GM19455 (cell line): ENCODE results near the gene FAU.
"Not testable (repeated sequence)": the region's sequence is repeated elsewhere in the genome, so short reads cannot be mapped to it uniquely, and the experiment has no call there.

ENCODE experiments used
- ATAC-seq: cut with Tn5 transposase; IDR thresholded peaks from one replicate; pipeline ENCODE4 v1.9.1; 2021; ENCODE audit not compliant: unreplicated experiment

The FAU gene

GRCh38 chr11:65121447-65121864 lies 478 bp downstream of the FAU start:
- ATAC-seq: no peak

DNA sequence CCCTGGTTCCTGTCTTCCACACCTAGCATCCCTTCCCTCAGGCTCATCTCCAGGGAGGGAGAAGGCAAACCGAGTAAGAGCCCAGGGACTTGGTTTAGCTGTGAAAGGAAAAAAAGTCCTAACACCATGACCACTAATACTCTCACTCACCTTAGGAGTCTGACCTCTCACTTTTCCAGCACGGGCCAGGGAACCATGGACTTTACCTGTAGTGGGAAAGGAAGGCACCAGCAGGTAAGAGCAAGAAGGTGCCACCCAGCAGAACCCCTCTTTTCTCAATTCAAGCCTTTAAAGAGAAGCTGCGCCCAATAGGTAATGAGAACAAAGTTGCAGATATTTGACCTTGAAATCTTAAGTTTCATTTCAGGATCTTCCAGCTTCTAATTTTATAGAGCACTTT lies 1.1 kb downstream of the FAU start:
- no peak for ATAC-seq

GRCh38 chr11:65119670-65119995 lies 2.3 kb downstream of the FAU start:
- no peak for ATAC-seq

- ATAC-seq: not testable (repeated sequence)
Observed at GRCh38 chr11:65118891-65119669, 2.9 kb downstream of the FAU start.

DNA sequence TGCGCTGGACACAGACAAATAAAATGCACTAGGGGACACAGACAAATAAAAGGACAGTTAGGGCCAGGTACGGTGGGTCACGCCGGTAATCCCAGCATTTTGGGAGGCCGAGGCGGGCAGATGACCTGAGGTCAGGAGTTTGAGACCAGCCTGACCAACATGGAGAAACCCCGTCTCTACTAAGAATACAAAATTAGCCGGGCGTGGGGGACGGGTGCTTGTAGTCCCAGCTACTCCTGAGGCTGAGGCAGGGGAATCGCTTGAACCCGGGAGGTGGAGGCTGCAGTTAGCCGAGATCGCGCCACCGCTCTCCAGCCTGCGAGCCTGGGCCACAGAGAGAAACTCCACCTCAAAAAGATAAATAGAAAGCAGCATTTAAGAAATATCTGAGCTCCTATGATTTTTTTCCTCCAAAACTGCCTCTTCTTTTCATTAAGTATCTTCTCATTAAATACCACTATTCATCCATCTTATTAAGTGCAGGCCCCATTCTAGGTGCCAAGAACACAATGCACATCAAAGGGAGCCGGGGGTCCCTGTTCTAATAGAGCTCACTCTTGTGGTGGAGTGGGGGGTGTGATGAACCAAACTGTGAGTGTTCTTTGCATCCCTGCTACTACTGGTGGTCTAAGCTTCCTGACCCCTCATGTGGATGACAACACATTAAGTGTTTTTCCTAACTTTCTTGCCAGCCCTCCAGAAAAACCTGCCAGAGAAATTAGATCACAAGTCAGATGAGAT lies 3.7 kb downstream of the FAU start:
- no peak for ATAC-seq

DNA sequence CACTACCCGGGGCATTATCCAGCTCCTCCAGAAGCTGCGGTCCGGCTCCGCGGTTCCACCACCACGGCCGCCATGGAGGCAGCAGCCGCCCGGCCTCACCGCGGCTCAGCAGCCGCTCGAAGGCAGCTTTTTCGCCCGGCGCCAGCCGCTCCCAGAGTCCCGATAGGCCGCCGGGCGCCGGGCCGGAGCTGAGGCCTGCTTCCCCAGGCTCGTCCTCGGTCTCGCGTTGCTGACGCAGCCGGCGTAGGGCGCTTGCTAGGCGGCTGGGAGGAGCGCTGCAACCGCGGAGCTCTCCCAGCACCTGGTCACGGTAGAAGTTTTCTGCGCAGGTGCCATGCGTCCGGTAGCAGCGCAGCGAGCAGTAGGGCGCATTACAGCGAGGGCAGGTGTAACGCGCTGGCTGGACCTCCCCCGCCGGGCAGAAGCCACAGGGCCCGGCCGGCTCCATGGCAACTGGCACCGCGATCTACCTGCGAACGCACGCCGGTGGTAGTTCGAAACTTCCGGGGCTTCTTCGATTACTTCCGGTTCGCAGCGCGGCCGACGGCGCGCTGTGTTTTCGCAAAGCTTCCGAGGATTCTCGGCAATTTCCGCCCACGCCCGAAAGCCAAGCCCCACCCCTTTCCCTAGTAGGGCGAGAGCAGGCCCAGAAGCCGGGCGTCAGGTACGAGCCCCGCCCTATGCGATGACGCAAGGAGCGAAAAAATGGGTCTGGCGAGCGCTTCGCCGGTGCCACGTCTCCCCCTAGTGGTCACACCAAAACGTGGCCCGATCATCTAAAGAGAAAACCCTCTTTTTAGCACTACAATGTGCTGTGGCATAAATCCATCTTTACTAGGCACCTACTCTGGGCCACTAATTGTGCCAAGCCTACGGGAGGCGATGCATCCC lies 4.5 kb downstream of the FAU start, which contains the start of gene ZNHIT2:
TSS of gene ZNHIT2 (minus strand) at position 496 of the 891 bp plus-strand sequence. CDS start at position 448, 48 bp downstream.
- peak; percentile 48 for ATAC-seq

DNA sequence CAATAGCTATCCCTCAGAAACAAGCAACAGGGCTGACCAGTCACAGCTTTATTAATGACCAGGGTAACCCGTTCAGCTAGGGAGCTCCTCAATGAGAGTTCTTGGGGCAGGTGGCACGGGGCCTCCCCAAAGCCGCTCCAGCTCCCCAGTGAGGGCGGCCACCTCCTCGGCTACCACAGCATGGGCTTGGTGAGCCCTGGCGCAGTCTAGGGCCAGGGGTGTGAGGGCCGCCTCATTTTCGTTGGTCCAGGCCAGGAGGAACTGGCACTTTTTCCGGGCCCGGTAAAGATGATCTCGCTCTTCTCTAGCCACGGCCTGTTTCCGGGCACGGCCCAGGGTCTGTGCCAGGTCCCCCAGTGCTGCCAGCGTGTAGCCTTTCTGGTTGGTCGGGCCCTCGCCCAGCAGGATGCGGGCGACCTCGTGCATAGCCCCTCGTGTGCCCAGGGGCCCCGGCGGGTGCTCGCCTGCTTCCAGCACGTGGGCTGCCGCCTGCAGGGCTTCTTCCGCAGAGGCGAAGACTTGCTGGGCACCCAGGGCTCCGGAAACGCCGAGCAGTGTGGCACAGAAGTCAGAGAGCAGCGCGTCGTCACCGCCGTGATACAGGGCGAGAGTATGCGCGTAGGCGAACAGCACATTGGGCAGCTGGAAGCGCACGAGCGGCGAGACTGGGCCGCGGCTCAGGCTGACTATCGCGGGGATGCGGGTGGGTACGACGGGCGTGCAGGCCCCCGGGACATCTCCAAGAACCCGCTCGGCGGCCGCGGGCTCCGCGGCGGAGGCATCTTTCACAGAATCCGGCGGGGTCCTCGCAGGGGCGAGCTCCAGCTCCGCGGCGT lies 5.3 kb downstream of the FAU start:
- ATAC-seq: no peak

DNA sequence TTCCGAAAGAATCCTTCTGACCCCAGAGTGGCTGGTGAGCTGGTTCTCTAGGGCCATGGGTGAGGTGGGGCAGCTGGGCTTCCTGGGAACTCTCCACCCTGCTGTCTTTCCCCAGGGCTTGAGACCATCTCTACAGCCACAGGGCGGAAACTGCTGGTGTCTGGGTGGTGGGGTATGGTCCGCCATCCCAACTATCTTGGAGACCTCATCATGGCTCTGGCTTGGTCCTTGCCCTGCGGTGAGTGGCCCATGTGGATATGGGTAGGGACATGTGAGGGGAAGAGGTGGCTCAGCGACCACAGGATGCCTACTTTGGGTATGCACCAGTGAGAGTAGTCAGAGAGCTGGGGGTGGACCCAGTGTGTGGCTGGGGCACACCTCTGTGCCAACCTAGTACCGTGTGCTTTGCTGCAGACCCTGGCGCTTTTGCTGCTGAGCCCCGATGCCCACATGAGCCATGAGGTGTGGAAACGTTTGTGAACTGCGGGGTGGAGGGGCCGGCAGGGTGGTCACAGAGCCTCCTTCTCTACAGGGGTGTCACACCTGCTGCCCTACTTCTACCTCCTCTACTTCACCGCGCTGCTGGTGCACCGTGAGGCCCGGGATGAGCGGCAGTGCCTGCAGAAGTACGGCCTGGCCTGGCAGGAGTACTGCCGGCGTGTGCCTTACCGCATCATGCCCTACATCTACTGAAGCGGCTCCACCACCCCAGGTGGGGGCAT lies 6.4 kb downstream of the FAU start:
- no peak for ATAC-seq

DNA sequence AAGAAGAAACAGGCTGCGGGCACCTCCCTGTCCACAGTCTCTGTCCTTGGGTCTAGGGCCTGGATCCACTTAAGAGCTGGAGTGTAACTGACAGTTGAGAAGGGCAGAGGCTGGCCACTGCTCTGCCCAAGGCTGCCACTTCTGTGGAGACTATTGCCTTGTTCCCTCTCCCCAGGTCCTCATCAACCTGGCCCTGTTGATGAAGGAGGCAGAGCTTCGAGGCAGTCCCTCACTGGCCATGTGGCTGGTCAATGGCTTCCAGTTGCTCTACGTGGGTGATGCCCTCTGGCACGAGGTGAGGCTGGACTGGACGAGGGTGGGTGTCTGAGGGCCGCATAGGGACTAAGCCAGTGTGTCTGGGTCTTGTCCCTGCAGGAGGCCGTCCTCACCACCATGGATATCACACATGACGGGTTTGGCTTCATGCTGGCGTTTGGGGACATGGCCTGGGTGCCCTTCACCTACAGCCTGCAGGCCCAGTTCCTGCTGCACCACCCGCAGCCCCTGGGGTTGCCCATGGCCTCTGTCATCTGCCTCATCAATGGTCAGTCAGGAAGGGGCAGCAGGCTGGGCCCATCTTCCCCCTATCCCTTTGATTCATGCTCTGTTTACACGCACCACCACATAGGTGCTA lies 7.3 kb downstream of the FAU start:
- ATAC-seq: no peak

DNA sequence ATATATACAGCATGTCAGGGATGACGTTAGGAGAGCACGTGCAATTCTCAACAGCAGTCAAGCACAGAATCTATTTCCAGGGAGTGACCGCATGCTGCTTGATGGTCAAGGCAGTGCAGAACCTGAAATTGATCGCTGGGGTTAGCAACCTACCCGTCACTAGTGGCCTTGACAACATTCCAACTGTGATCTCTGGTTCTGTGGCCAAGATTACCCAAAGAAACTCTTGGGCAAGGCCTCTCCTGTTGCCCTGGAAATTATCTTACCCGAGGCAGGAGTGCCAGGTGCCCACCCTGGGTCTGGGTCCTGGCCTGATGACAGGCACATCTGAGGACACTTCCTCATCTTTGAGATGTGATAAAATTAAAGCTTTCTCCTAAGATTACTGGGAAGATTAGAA lies 8.1 kb downstream of the FAU start:
- ATAC-seq: no peak

DNA sequence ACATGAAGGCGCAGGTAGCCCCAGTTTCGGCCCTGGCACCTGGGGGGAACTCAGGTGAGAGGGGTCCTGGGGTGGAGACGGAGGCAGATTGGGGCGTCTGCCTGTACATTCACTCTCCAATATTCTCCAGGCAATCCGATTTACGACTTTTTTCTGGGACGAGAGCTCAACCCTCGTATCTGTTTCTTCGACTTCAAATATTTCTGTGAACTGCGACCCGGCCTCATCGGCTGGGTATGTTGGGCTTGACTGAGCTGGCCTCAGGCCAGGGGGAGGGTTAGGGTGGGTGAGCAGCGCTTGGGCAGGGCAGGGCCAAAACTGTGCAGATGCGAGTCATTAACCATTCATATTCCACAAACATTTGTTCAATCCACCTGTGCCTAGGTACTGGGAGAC lies 8.6 kb downstream of the FAU start:
- no peak for ATAC-seq

DNA sequence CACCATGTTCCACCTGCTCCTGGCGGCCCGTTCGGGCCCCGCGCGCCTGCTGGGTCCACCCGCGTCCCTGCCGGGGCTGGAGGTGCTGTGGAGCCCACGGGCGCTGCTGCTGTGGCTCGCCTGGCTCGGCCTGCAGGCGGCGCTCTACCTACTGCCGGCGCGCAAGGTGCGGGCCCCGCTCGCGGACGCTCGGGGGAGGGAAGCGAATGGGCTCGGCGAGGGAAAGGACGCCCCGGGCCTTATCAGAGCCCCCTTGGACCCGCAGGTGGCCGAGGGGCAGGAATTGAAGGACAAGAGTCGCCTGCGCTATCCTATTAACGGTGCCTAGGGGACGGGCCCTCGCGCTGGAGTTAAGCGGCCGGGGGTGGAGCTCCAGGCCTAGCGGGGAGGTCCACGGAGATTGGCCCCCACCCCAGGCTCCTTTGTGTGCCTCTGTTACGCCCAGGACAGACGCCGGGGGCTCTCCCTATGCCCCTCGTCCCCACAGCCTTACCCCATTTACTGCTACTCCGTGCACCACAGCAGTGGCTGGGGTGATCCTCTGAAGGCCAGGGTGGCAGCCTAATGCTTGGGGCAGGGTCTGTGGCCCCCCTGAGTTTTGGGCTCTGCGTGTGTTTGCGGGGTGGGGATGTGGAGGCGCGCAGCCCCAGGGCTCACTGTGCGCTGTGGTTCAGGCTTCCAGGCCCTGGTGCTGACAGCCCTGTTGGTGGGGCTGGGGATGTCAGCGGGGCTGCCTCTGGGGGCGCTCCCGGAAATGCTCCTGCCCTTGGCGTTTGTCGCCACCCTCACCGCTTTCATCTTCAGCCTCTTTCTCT lies 9.2 kb downstream of the FAU start:
- ATAC-seq: no peak

DNA sequence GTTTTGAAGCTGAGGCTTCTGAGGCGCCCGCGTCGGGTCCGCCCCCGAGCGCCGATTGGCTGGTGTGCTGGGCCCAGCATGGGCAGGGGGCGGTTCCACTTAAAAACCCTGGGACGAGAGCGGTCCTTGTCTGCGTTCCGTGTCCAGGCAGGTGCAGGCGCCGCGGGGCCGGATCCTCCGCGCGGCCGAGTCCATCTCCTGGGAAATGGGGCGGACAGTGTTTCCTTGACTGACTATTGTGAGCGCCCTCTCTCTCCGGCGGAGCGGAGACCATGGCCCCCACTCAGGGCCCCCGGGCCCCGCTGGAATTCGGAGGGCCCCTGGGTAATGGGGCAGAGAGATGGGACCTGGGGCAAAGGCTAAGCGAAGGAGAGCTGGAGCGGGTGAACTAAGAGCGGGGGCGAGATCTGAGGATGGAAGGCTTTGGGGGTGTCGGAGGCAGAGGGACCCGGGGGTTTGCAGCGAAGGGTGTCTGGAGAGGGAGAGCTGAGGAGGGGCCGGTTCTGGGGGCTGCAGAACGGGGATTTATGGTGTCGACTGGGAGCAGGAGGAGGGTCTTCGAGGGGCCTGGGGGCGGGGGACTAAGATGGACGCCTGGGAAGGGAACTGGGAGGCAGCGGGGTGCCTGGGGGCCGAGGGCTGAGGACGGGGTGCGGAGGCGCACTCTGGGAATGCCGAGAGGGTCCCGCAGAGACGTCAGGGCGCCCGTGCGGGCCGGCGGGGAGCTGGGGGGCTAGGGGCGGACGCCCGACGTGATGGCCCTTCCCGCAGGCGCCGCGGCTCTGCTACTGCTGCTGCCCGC lies 10.0 kb downstream of the FAU start, which contains the start of gene TM7SF2:
TSS of gene TM7SF2 (plus strand) at position 129 of the 802 bp plus-strand sequence. CDS start at position 273, 144 bp downstream.
- ATAC-seq: peak; percentile 44

DNA sequence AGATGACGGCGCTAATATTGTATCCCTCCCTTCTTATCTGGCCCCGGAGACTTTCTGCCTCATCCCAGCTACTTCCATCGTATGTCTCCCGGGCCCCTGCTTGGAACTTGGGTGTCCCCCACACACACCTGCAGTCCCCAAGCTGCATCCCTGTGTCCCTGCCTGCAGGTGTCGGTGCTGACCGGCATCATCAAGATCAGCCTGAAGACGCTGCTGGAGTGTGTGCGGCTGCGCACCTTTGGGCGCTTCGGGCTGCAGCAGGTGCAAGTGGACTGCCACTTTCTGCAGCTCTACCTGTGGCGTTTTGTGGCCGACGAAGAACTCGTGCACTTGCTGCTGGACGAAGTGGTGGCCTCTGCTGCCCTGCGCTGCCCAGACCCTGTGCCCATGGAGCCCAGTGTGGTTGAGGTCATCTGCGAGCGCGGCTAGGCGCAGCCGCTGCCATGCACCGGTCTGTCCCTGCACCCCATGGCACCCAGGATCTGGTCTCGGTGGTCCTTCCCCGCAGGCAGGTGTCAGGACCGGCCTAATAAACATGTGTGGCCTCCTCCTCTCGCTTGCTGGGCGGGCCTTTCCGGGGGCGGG lies 10.7 kb downstream of the FAU start:
- no peak for ATAC-seq

GRCh38 chr11:65110354-65110861 lies 11.5 kb downstream of the FAU start:
- no peak for ATAC-seq

- no peak for ATAC-seq
Observed at GRCh38 chr11:65109231-65110198, 12.4 kb downstream of the FAU start.
